SH-SY5Y (cell line): Measurements from ENCODE around the gene NEK10.

ENCODE experiments used
- GATA2 ChIP-seq: IDR thresholded peaks from 2 replicates; pipeline ENCODE4 v1.6.1; 2011; ENCODE audit warnings: mild to moderate bottlenecking, low read depth, low read length
- GATA3 ChIP-seq: IDR thresholded peaks from 2 replicates; pipeline ENCODE4 v1.6.1; 2011; ENCODE audit warnings: low read depth, mild to moderate bottlenecking, low read length, moderate library complexity

DNA sequence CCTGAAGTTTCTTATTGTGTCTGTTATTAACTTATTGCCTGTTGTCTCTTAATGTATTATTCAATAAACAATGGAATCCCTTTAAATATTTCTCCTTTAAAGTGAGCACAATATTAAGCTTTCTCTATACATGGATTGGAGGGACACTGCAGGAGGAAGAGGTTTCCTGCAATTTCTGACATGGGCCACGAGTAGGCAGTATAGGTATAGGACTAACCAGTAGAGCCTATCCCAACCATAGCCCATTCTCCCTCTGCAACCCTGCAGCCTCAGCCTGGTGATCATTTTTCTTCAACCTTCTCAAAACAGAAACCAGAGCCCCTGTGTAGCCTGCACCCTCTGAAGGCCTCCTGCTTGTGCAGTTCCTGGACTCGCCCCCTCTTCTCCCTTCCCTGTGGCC is 124.8 kb downstream of the NEK10 start:
- no peak for TF ChIP-seq GATA2
- TF ChIP-seq GATA3, result no peak
